Renal cortex interstitium (tissue), 11 donors: ENCODE measurements around the gene NDUFB10. TPM values are rescaled to one million over a fixed set of nuclear protein-coding genes. Genes with fewer than 3 reads are reported as not detected.
A peak's percentile ranks its signal among the peaks of the same experiment; 100 is the strongest.

Experiments used
- DNase-seq, 11 donors: peaks; one replicate each; pipeline ENCODE4 v3.0.0-alpha.2; 2013; ENCODE audit warnings: low read depth in 9 of 11, low spot score in 4 of 11; ENCODE audit errors: extremely low read depth in 1 of 11
- polyA plus RNA-seq, 3 donors: library from polyadenylated mRNA; unstranded; fragments of 120-200 nt; gene quantifications; one replicate each; pipeline ENCODE4 v1.2.1, GENCODE V29; 2013; ENCODE audit not compliant: insufficient read length in 3 of 3

The NDUFB10 gene
- polyA plus RNA-seq, 3 donors: 121 to 154 (median 124) TPM

DNA sequence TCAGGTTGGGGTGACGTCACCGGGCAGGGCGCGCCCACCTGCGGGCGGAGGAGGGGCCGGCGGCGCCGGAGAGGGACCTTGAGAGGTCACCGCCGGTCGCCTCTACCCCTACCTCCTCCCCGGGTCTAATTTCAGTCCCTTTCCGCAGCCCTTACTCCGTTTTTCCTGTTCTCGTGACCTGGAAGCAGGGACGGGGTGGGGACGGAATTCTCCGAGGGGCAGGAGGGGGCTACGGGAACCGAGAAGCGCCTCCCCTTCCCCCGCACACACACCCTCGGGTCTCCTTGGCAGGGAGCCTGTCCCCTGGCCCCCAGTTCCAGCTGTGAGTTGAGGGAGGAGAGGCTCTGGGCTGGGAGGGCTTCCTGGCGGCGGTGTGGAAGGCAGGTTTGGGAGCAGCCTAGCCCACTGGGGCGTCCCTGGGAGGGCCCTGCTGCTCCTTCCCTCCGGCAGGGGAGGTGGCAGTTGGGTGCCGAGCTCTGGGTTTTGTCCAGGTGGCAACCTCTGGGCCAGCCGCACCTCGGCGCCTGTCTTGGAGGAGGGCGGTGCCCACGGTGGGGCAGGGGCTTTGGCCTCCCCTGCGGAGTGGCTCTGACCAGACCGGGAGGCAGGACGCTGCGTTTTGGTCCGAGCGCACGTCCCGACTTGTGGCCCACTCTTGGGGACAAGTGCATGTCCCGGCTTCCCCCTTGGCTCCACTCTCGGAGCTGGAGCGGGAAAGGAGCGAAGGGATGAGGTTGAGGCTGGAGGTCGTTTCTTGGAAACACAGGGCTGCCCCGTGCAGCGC, 31.2 kb downstream of the NDUFB10 start:
- no peak for DNase-seq

DNA sequence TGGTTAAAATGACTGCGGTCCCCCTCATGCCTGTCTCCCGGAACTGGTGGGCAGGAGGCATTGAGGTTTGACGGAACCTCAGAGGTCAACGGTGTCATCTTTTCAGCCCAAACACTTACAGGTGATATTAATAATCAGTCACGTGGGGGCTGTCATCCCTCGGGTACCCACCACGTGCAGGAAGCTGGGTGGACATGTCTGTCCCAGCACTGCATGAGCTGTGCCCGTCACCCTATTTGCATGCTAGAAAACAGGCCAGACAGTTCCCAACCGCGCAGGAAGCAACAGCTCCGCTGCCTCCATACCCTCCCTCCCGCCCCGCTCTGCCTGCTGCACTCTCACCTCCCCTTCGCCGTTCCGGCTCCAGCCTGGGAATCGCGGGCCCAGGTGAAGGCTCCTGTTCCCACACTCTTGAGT, 31.8 kb downstream of the NDUFB10 start:
- DNase-seq: no peak

DNA sequence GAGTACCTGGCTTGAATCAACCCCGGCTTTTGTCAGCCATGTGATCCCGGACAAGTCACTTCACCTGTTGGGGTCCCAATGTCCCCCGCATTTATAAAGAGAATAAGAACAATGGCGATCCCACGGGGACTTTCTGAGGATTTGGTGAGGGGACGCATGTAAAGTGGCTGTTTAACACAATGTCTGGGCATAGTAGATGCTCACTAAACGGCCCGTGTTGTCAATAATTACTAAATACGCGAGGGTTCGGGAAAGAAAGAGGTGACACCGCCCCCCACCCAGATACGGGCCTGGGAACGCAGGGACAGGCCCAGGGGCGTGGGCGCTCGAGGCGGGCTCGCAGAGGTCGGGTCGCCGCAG, 32.2 kb downstream of the NDUFB10 start:
- no peak for DNase-seq

DNA sequence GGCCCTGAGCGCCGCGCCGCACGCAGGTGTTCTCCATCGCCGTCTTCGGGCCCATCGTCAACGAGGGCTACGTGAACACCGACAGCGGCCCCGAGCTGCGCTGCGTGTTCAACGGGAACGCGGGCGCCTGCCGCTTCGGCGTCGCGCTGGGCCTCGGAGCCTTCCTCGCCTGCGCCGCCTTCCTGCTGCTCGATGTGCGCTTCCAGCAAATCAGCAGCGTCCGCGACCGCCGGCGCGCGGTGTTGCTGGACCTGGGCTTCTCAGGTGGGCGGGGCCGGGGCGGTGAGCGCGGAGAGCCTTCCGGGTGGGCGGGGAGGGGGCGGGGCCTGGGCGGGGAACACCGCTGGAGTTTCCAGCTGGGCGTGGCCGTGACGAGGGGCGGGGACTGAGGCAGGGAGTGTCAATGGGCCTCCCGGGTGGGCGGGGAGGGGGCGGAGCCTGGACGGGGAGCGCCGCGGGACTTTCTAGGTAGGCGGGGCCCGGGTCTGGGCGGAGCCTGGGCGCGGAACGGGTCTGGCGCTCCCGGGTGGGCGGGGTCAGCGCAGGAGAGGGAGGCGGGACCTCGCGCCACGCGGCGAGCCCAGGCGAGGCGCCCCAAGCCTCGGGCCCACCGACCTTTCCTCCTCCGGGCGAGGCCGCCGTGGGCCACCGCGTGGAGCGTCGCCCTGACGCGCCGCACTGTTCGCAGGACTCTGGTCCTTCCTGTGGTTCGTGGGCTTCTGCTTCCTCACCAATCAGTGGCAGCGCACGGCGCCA, 32.8 kb downstream of the NDUFB10 start:
- peak in 10 of 11 donors; percentile 69 to 84 (median 79) for DNase-seq

DNA sequence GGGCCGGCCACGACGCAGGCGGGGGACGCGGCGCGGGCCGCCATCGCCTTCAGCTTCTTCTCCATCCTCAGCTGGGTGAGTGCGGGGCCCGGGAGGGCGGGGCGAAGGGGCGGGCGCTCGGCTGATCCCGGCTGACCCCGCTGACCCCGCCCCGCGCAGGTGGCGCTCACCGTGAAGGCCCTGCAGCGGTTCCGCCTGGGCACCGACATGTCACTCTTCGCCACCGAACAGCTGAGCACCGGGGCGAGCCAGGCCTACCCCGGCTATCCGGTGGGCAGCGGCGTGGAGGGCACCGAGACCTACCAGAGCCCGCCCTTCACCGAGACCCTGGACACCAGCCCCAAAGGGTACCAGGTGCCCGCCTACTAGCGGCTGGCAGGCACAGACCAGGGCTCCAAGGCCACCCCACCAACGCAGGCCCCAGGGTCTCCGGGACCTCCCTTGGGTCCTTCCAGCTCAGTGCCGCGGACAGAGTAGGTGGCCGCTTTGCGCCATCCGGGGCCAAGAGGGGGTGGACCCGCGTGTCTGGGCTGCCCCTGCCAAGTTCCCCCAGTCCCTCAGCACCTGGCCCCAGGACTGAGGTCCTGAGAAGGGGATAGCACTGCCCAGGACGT, 33.5 kb downstream of the NDUFB10 start:
- DNase-seq: no peak

DNA sequence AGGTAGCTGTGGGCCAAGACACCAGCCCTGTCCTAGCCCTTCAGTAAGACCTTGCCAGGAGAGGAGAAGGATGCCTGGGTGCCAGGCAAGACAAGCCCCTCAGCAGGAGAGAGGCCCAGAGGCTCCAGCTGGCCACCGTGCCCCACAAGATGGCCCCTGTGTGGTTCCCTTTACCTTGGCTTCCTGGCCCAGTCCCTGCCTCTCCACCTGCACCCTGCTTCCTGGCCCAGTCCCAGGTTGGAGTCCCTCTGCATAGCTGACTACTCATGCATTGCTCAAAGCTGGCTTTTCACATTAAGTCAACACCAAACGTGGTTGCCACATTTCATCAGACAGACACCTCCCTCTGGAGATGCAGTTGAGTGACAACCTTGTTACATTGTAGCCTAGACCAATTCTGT, 34.4 kb downstream of the NDUFB10 start:
- DNase-seq: no peak

DNA sequence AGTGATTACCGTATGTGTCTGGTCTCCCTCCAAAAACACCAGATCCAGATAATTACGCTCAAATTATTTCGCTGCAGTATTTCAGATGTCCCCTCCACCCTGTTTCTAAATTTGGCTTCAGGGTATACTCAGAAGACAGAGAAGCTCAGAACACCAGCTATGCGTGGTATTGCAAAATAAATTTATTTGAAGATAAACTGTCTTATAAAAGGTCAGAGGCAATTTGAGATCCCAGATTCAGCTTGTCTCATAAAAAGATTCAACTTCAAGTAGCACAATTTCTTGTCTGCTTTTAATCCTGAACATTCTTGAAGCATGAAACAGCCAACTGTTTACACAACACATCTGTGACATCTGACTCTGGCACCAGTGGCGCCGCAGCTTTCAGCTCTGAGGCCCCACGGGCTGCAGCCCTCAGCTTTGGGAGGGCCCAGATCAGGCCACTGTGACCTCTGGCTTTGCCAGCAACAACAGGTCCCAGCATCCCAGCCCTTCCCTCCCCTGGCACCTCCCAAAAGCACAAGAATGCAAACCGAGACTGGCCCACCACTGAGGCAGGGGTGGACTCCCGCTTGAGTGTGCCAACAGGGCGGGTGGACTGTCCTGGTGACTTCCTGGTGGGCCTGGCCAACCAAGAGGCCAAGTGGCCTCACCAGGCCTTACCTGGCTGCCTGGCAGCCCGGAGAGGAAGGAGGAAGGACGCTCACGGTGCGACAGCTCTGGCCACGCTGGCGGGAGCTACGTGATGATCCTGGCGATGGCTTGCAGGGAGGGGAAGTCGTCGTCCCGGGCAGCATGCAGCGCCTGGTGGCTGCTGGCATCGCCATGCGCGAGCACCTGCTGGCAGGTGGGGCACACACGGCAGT, 38.4 kb downstream of the NDUFB10 start:
- DNase-seq: no peak

DNA sequence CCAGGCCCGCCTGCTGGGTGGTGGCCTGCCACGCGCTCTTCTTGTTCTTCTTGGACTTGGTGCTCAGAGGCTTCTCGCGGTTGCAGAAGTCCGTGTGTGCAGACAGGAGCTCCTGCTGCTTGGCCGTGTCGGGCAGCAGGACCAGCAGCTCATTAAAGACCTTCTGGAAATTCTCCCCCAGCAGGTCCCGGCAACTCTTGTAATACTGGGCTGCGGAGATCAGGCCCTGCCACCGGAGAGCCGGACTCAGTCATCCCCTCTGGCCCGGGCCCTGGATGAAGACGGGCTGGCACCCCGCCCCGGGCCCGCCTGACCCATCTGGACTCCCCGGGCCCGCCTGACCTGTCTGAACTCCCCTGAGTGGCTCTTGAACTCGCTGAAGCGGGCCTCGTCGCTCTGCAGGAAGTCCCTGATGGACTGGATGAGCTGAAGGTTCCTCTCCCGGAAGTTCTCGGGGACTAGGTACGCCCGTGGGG, 39.1 kb downstream of the NDUFB10 start:
- no peak for DNase-seq

DNA sequence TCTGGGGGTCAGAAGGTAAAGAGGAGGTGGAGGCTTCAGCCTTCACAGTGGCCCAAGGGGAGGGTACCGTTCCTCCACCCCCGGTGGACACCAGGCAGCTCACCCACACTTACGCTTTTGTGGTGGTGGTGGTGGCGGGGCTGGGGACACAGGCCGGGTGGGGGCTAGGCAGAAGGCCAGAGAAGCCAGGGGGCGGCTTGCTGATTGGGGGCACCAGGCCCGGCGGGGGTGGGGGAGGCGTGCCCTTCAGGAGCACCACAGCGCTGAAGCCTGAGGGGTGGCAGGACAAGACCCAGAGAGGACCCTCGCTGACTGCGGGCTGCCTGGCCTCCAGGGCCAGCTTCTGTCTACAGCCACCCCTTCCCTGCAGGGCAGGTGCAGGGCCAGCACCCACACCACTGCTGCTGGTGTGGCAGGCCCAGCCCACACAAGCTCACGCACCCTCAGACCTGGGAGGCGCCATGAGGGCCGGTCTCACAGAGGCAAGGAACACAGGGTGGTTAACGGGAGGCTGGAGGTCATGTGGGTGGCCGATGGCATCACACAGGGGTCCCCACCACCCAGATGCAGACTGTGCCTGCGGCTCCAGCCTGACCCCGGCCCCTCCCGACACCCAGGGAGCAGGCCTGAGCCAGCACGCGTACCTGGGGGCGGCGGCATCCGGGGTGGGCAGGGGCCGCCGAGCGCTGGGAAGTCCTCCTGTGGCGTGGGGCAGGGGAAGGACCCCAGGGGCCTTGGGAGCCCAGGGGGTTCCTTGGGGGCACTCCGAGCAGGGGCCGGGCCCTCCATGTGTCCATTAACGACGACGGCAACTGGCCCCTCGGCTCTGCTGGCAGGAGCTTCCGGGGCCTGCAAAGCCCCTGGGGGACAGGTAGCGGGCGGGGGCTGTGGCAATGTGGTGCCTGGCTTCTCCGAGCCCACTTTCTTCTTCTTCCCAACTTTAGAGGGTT, 39.8 kb downstream of the NDUFB10 start:
- no peak for DNase-seq

DNA sequence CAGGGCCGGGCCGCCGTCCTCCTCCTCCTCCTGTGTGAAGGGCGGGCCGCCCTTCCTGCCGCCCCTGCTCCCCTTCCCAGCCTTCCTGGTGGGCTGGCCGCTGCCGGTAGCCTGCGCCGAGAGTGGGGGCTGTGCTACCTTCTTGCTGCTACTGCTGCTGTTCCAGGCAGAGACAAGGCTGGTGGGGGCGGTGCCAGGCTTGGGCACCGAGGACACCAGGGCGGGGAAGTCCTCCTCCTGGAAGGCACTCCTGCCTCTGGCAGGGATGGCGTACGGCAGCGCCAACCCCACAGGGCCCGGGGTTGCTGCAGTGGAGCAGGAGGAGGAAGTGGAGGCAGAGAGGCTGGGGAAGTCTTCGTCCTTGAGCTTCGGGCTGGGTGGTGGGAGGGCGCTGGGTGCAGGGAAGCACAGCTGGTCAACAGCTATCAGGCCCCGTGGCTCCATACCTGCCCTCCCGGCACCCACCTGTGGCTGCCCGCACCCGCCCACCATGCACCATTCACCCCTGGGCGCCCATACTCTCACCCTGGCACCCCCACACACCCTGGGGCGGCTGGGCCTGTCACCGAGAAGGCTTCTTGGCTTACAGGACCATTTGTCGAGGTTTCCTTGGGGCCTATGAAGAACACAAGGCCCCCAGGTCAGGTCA, 40.7 kb downstream of the NDUFB10 start:
- no peak for DNase-seq

DNA sequence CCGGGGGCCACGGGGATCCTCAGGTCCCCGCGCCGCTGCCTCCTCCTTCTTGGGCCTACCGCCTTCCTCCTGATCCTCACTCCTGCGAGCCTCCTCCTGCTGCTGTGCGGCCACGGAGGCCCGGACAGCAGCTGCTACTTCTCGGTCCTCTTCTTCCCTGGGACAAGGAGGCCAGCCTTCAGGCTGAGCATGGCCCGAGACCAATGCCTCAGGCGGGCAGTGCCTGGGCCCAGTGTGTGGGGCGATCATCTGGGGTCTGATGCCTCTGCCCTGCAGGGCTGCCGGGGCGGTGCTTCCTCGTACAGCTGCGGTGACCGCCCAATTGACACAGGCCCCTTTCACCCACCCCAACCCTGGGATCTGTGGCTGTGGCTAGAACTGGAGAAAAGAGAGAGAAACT, 41.7 kb downstream of the NDUFB10 start:
- no peak for DNase-seq

DNA sequence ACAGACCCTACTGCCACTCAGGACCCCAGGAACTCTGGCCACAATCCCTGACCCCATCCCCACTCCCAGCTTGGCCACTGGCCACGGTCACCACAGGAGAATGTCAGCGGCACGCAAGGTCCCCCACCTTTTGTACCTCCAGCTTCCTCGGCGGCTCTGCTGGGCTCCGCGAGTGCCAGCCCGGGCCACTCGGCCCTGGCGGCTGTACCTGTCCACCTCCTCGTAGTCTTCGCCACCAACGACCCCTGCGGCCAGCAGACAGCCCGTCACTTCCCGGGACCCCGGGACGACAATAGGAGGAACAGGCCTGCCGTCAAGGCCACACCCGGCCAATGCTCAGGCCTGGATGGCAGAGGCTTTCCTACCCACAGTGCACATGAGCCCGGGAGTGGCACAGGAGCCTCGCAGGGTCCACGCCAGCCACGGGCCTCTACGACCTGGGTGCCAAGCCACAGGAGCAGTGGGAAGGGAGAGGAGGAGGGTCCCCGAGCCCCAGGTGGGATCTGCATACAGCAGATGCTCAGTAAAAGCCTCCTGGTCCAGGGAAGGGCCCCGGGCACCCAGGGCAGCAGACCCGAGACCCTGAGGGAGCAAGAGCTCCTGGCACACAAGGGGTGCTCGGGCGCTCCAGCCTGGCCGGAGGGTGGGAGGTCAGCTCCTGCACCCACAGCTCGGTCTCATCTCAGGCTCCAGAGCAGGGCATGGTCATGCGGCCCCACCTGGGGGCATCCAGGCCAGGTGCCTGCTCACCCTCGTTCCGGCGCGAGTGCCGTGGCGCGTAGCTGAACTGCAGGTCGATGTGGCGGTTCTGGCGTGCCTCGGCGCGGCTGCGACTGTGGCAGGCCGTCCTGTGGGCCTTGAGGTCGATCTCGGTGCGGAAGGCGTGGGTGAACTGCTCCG, 42.4 kb downstream of the NDUFB10 start:
- no peak for DNase-seq

DNA sequence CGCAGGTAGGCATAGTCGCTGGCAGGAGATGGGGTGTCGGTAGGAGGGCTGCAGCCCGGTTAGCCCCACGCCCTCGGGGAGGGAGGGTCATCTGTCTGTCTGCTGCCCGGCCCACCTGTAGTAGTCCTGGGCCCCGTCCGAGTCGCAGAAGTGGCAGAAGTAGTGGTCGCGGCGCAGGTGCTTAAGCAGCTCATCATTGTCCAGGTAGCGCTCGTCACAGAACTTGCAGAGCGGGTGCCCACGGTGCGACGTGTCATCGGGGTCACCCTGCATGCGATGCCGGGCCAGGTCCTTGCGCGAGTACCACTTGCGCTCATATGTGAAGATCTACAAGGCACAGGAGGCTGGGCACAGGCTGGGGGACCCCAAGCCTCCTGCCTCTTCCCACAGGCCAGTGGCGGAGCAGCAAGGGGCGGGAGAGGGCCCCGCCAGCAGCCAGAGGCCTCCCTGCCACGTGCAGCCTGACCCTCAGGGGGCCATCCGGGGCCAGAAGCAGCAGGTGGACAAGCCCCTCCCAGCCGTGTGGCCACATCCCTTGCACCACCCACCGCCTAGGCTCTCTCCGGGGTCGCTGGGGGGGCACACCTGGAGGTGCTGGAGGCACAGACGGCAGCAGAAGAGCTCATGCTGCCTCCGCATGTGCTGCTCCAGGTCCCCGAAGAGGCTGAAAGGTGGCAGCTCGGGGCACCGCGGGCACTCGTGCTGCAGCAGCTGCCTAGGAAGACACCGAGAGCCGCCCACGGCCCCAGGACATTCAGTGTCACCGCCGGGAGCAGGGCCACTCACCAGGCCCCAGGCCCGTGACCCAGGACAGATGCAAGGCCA, 43.3 kb downstream of the NDUFB10 start:
- no peak for DNase-seq

DNA sequence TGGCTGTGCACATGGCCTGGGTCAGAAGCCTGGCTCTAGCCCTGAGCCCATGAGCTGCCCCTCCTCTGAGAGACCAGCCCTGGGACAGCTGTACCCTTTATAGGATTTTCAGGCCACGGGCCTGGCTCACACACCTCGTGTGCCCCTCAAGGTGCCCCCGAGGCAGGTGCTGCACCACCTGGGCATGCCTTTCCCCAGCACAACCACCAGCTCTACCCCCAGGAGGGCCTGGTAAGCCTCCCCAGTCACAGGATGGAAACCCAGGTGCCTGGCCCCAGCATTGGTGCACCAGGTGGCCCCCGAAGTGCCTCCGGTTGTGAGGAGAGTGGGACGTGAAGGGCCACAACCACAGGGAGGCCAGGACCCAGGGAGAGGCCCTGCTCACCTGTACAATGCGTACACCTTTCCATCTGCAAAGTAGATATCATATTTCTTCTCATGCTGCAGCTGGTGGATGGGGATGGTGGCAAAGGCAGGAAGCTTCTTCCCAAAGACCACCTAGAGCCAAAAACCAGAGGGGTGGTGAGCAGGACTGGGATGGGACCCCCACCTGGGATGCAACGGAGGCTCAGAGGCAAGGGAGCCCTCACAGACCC, 44.0 kb downstream of the NDUFB10 start:
- DNase-seq: no peak

DNA sequence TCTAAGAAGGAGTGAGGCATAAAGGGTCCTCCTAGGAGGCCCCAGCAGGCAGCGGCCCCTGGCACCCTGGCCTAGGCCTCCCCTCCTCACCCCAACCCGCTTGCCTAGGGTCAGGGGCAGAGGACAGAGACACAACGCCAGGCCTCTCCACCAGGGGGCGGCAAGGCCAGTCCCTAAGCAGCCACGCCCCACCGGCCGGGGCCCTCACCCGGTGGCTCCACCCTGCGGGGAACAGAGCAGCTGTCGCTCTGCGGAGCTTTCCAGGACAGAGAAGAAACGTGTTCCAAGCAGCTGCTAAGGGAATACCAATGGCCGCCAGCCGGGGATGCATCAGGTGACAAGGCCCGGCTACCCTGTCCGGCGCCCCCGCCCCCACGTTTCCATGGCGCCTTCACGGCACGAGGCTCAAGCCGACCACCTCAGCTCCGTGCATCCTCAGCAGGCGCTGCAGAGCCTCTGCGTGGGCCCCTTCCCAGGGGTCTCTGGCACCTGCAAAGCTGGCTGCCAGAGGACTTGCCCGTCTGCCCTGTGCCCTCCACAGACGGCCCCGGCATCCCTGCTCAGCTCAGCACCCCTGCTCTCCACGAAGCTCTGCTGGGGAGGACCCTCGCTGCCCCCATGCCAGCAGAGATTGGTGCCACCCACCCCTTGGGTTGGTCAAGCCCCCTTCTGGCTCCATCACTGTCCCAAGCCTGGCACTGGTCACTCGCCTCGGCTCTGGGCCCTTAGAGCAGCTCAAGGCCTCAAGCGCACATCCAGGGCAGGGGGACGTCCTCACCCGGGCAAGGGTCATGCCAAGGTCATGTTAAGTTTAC, 44.7 kb downstream of the NDUFB10 start:
- peak in 8 of 11 donors; percentile 68 to 89 (median 78) for DNase-seq
